Gastroesophageal sphincter (tissue), 3 donors: ENCODE data around the gene RYR2.

Experiments used
- CTCF ChIP-seq, 4 experiments: fragments of 200-600 bp in 2 of 4; fragments of 450-650 bp in 2 of 4; sonication (generic) in 1 of 4; IDR thresholded peaks; one replicate each; pipeline ENCODE4 v1.5.1; 2017 to 2019; ENCODE audit warnings: antibody characterized with exemption in 4 of 4, mild to moderate bottlenecking in 2 of 4, moderate library complexity in 2 of 4
- EP300 ChIP-seq: sonication (generic); formaldehyde crosslinking; IDR thresholded peaks from one replicate; pipeline ENCODE4 v1.6.1; 2017; ENCODE audit warnings: antibody characterized with exemption, mild to moderate bottlenecking
- POLR2A ChIP-seq, 2 donors: fragments of 450-650 bp; IDR thresholded peaks; one replicate each; pipeline ENCODE4 v1.6.1; 2017; ENCODE audit warnings: antibody characterized with exemption in 2 of 2, mild to moderate bottlenecking in 2 of 2, moderate library complexity in 1 of 2
- POLR2AphosphoS5 ChIP-seq: sonication (generic); formaldehyde crosslinking; IDR thresholded peaks from one replicate; pipeline ENCODE4 v1.6.1; 2017; ENCODE audit warnings: antibody characterized with exemption

DNA sequence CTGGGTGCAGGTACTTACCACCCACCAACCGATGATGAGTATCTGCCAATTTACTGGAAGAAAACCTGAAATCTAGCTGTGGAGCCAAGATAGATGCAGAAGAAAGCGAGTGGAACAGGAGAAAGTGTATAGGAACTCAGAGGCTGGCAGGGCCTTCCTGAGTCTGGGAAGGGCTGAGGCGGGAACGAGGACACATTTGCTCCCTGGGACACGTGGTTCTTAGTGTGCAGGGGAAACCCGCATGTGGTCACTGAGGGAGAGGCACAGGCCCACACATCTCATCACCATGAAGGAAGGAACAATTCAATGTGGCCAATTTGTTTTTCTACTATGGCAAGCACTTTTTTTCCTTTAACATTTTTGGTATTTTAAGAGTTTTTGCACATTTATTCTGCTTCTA is 8.2 kb downstream of the RYR2 start:
- TF ChIP-seq POLR2AphosphoS5 (no peak), POLR2A (IDR thresholded peaks at IDR 0.05) (no peak), CTCF (IDR thresholded peaks at IDR 0.05) (no peak), EP300 (no peak)
